Testis (tissue), 3 donors: Measurements from ENCODE around the gene GDPD5. TPM values are rescaled to one million over a fixed set of nuclear protein-coding genes. Genes with fewer than 3 reads are reported as not detected.

ENCODE experiments used
- DNase-seq: peaks from one replicate; pipeline ENCODE4 v3.0.0-alpha.2; 2019
- H3K27ac ChIP-seq, 2 donors: fragments of 200-600 bp; sonication (generic); one replicate each; pipeline ENCODE4 v1.5.1; 2019
- H3K27me3 ChIP-seq: fragments of 200-600 bp; sonication (generic); one replicate; pipeline ENCODE4 v1.5.1; 2019
- H3K36me3 ChIP-seq: fragments of 200-600 bp; sonication (generic); one replicate; pipeline ENCODE4 v1.5.1; 2017; ENCODE audit warnings: low read depth; ENCODE audit errors: missing control alignments
- H3K4me1 ChIP-seq: fragments of 200-600 bp; sonication (generic); one replicate; pipeline ENCODE4 v1.5.1; 2019
- H3K4me3 ChIP-seq, 2 donors: fragments of 200-600 bp; sonication (generic); one replicate each; pipeline ENCODE4 v1.5.1; 2017 to 2019
- H3K9me3 ChIP-seq: fragments of 200-600 bp; sonication (generic); one replicate; pipeline ENCODE4 v1.5.1; 2017
- CTCF ChIP-seq, 3 experiments: fragments of 450-650 bp in 2 of 3; fragments of 200-600 bp in 1 of 3; sonication (generic) in 1 of 3; IDR thresholded peaks; one replicate each; pipeline ENCODE4 v1.5.1; 2016 to 2019; ENCODE audit warnings: antibody characterized with exemption in 3 of 3, mild to moderate bottlenecking in 2 of 3, moderate library complexity in 1 of 3
- POLR2A ChIP-seq: fragments of 450-650 bp; IDR thresholded peaks from one replicate; pipeline ENCODE4 v1.6.1; 2017; ENCODE audit warnings: antibody characterized with exemption, mild to moderate bottlenecking, moderate library complexity
- WGBS, 2 donors: methylation state at CpG; one replicate each; pipeline ENCODE4 v1.1.5; 2018; 5-methylcytosine and 5-hydroxymethylcytosine counted together
- intact Hi-C: fragments of 100-400 bp; cut with DNase I; formaldehyde crosslinking; loops from one replicate; pipeline ENCODE4 v1.15.1; 2023; ENCODE audit warnings: low total_unique reads
- polyA plus RNA-seq: library from polyadenylated mRNA; stranded (reverse); fragments of 350-450 nt; fragmentation: Illumina TruSeq; extraction: RNeasy Lipid Tissue Mini Kit (QIAGEN cat#74804); gene quantifications from one replicate; pipeline ENCODE4 v1.2.3, GENCODE V29; 2014; ENCODE audit warnings: low read depth, low replicate concordance; ENCODE audit not compliant: insufficient read depth
- total RNA-seq, 2 donors: library from RNA; depleted of rRNA; stranded (reverse); fragments of >200 nt; gene quantifications; one replicate each; pipeline ENCODE4 v1.2.3, GENCODE V29; 2016

The GDPD5 gene
- total and polyA plus RNA-seq, 3 donors from 2014 or later, result 43.3 to 99.5 (median 65.8) TPM

DNA sequence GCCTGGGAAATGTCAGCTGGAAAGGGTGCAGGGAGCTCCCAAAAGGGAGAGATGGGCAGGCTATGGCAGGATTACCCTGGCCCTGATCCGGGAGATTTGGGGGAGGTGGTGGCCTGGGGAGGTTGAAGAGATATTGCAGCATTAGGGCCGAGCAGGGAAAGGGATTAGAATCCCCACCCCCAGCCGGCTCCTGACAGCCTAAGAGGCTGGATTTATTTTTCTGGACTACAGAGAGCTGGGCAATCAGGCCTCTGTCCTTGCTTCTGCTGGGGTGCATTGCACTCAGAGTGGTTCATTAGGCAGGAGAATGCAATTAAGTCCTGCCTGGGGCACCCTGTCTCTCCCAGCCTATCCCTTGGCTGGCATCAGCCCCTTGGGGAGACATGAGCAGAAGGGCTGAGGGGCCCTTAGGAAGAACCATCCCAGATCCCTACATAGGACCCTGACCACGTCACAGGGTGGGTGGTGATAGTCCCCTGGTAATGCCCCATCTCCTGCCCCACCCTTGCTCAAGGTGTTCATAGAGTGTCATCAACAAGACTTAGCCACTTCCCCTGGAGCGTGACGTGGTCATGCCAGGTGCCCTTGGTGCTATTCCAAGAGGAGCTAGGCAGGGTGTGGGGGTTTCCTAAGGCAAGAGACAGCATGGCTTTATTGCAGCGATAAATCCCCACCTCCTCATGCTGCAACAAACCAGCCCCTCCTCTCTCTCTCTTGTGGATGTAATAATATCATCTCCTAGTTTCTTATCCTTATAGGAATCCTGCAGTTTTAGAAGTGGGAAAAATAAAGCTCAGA lies 54.4 kb downstream of the GDPD5 start:
- WGBS, 2 donors, result 68% methylated on average over 6 to 7 of the region's 7 CpGs
- no peak for DNase-seq
- Histone ChIP-seq H3K36me3 (no peaks in the 10 kb centered on the region), H3K9me3 (no peaks in the 10 kb centered on the region), H3K27ac (no peak overlapping the region), H3K4me1 (peaks cover 10% of the 10 kb centered on the region), H3K27me3 (no peaks in the 10 kb centered on the region), H3K4me3 (no peak overlapping the region)
- TF ChIP-seq CTCF (IDR thresholded peaks at IDR 0.05), result no peak
- TF ChIP-seq POLR2A, result no peak
- intact Hi-C loops, result no loop called here

DNA sequence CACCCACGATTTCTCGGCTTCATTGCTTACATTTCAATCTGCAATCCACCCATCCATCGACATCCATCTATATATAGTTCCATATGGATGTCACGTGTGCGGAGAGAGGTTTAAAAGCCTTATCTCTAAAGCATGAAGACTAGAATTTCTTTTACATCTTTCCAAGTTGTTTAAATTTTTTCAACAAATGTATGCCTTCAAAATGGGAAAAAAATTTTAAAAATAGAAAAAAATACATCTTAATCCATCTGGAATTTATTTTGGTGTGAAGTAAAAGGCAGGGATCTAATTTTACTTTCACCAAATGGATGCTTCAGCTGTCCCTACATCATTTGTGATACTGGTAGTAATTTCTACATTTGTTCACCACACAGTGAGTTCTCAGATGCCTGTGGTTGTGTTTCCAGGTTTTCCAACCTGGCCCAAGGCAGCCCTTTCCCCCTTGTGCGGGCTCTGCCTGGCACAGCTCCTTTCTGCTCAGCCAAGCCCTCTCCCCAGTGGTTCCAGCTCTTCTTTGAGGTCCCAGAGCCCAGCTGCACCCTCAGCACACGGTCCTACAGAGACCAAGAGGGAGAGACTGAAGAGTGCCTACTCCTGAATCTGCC lies 55.2 kb downstream of the GDPD5 start:
- H3K36me3 ChIP-seq, result no peaks in the 10 kb centered on the region
- TF ChIP-seq POLR2A (no peak), CTCF (IDR thresholded peaks at IDR 0.05) (no peak)
- H3K9me3 ChIP-seq, result no peaks in the 10 kb centered on the region
- H3K4me3 ChIP-seq, result no peak overlapping the region
- DNase-seq, result no peak
- H3K4me1 ChIP-seq, result peaks cover 10% of the 10 kb centered on the region
- intact Hi-C loops, result no loop called here
- H3K27ac ChIP-seq, result no peak overlapping the region
- no peaks in the 10 kb centered on the region for H3K27me3 ChIP-seq
- 93 to 96% methylated on average over 7 of the region's 7 CpGs for WGBS, 2 donors

GRCh38 chr11:75469785-75470405 lies 55.8 kb downstream of the GDPD5 start:
- Histone ChIP-seq H3K27ac (no peak overlapping the region), H3K4me3 (no peak overlapping the region), H3K4me1 (peaks cover 10% of the 10 kb centered on the region), H3K9me3 (no peaks in the 10 kb centered on the region), H3K36me3 (no peaks in the 10 kb centered on the region), H3K27me3 (no peaks in the 10 kb centered on the region)
- no peak for DNase-seq
- intact Hi-C loops, result no loop called here
- TF ChIP-seq POLR2A (no peak), CTCF (IDR thresholded peaks at IDR 0.05) (no peak)
- 74 to 78% methylated on average over 6 of the region's 6 CpGs for WGBS, 2 donors

DNA sequence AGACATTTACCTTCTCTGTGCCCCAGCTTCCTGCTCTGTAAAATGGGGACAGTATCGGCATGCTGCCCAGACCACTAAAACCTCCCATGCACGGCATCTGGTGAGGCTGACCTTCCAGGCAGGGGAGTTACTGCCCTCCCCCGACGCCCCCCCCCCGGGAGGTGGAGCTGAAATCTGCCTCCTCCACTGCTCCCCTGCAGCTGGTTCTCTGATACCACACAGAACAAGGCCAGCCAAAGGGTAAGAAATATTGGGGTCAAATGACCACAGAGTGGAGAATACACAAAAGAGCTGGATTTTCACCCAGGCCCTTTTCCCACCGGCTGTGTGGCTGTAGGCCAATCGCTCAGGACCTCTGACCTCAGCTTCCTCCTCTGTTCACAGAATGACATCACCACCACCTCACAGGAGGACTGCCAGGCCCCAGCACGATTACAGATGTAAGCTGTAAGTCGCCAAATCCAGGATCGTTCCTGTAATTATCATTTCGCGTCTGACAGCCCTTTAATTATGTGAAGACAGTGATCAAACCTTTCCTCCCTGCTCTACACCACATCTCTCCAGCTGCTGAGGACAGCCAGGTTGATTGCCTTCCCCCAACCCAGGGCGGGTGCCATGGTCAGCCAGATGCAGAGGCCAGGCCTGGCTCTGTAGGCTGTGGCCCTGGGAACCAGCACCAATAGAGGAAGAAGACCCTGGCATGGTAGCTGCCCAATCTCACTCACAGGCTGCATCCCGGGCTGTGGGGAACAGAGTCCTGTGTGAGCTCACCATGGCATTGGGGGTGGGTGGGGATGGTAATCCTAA lies 57.0 kb downstream of the GDPD5 start:
- H3K9me3 ChIP-seq, result no peaks in the 10 kb centered on the region
- 47 to 57% methylated on average over 13 to 14 of the region's 14 CpGs for WGBS, 2 donors
- no peak overlapping the region for H3K4me3 ChIP-seq
- no peaks in the 10 kb centered on the region for H3K36me3 ChIP-seq
- H3K4me1 ChIP-seq, result peaks cover 10% of the 10 kb centered on the region
- no peak overlapping the region for H3K27ac ChIP-seq
- no peaks in the 10 kb centered on the region for H3K27me3 ChIP-seq
- intact Hi-C loops, result no loop called here
- peak; percentile 47 for DNase-seq
- TF ChIP-seq POLR2A (no peak), CTCF (IDR thresholded peaks at IDR 0.05) (no peak)
